Muscle of arm (tissue), 14 donors: Measurements from ENCODE around the gene MARS2. TPM values are rescaled to one million over a fixed set of nuclear protein-coding genes. Genes with fewer than 3 reads are reported as not detected.
A peak's percentile ranks its signal among the peaks of the same experiment; 100 is the strongest.
"Not testable (repeated sequence)": the region's sequence is repeated elsewhere in the genome, so short reads cannot be mapped to it uniquely, and the experiment has no call there.

Source experiments
- DNase-seq: peaks from one replicate; pipeline ENCODE4 v3.0.0-alpha.2; 2013
- long read RNA-seq, 11 donors: transcript quantifications; one replicate each; lab custom pipeline, GENCODE V29; 2026
- polyA plus RNA-seq, 12 donors: library from polyadenylated mRNA; unstranded; fragments of 120-200 nt; gene quantifications; one replicate each; pipeline ENCODE4 v1.2.1, GENCODE V29; 2013; ENCODE audit not compliant: insufficient read length in 12 of 12

The MARS2 gene
- 1 to 10 TPM in 10 of 12 donors, not detected in 2; 2.5 to 4.3 (median 4.0) TPM for polyA plus RNA-seq
- long read RNA-seq, donor 1, transcript MARS2-201 (1 exons, 3,019 nt): major isoform, 5 of 5 reads
- long read RNA-seq, donor 1, partial matches to known transcripts: 0 of 5 reads
- long read RNA-seq, donor 1, other reads (novel, unspliced or antisense): 0 of 5 reads
- long read RNA-seq, donor 2, partial matches to known transcripts: 0 of 3 reads
- long read RNA-seq, donor 2, other reads (novel, unspliced or antisense): 0 of 3 reads
- long read RNA-seq, donor 3, partial matches to known transcripts: 0 of 1 reads
- long read RNA-seq, donor 3, other reads (novel, unspliced or antisense): 0 of 1 reads
- long read RNA-seq, donor 4, partial matches to known transcripts: 0 of 1 reads
- long read RNA-seq, donor 4, other reads (novel, unspliced or antisense): 0 of 1 reads
- long read RNA-seq, donor 5, transcript MARS2-201 (1 exons, 3,019 nt): major isoform, 5 of 5 reads
- long read RNA-seq, donor 5, partial matches to known transcripts: 0 of 5 reads
- long read RNA-seq, donor 5, other reads (novel, unspliced or antisense): 0 of 5 reads
- long read RNA-seq, donor 6, partial matches to known transcripts: 0 of 1 reads
- long read RNA-seq, donor 6, other reads (novel, unspliced or antisense): 0 of 1 reads
- long read RNA-seq, donor 7, partial matches to known transcripts: 0 of 3 reads
- long read RNA-seq, donor 7, other reads (novel, unspliced or antisense): 0 of 3 reads
- long read RNA-seq, donor 8, transcript MARS2-201 (1 exons, 3,019 nt): major isoform, 7 of 7 reads
- long read RNA-seq, donor 8, partial matches to known transcripts: 0 of 7 reads
- long read RNA-seq, donor 8, other reads (novel, unspliced or antisense): 0 of 7 reads
- long read RNA-seq, donor 9, partial matches to known transcripts: 0 of 3 reads
- long read RNA-seq, donor 9, other reads (novel, unspliced or antisense): 0 of 3 reads
- long read RNA-seq, donor 10, partial matches to known transcripts: 0 of 3 reads
- long read RNA-seq, donor 10, other reads (novel, unspliced or antisense): 0 of 3 reads
- long read RNA-seq, donor 11, transcript MARS2-201 (1 exons, 3,019 nt): major isoform, 5 of 5 reads
- long read RNA-seq, donor 11, partial matches to known transcripts: 0 of 5 reads
- long read RNA-seq, donor 11, other reads (novel, unspliced or antisense): 0 of 5 reads

- DNase-seq: peak; percentile 94
These were observed at the start of gene MARS2 for GRCh38 chr2:197705121-197705911. MARS2 (plus strand) TSS chr2:197705369; CDS start chr2:197705406, 37 bp downstream.

GRCh38 chr2:197657562-197657961 lies 47.6 kb upstream of the MARS2 start:
- DNase-seq: no peak

- DNase-seq: no peak
These were observed 43.5 kb upstream of the MARS2 start for GRCh38 chr2:197661626-197662025.

- no peak for DNase-seq
These were observed 38.9 kb upstream of the MARS2 start for GRCh38 chr2:197666277-197666676.

GRCh38 chr2:197668296-197668695 lies 36.9 kb upstream of the MARS2 start:
- no peak for DNase-seq

- no peak for DNase-seq
These were observed 36.1 kb upstream of the MARS2 start for GRCh38 chr2:197669077-197669476.

GRCh38 chr2:197672371-197672893 lies 32.7 kb upstream of the MARS2 start:
- DNase-seq: no peak

GRCh38 chr2:197673106-197673505 lies 32.1 kb upstream of the MARS2 start:
- DNase-seq: no peak

GRCh38 chr2:197673606-197674005 lies 31.6 kb upstream of the MARS2 start:
- peak; percentile 18 for DNase-seq

GRCh38 chr2:197674060-197674459 lies 31.1 kb upstream of the MARS2 start:
- DNase-seq: peak; percentile 31

GRCh38 chr2:197674591-197674990 lies 30.6 kb upstream of the MARS2 start:
- DNase-seq: peak; percentile 50

GRCh38 chr2:197675246-197675645 lies 29.9 kb upstream of the MARS2 start, which contains the start of gene RFTN2:
RFTN2 (minus strand) TSS chr2:197675587; CDS start chr2:197675458, 129 bp downstream.
- peak; percentile 55 for DNase-seq

GRCh38 chr2:197675711-197676188 lies 29.4 kb upstream of the MARS2 start:
- DNase-seq: peak; percentile 90

GRCh38 chr2:197677056-197677455 lies 28.1 kb upstream of the MARS2 start:
- DNase-seq: no peak

- DNase-seq: no peak
These were observed 27.7 kb upstream of the MARS2 start for GRCh38 chr2:197677483-197677882.

GRCh38 chr2:197695206-197695605 lies 10.0 kb upstream of the MARS2 start:
- DNase-seq: not testable (repeated sequence)

- DNase-seq: not testable (repeated sequence)
These were observed 9.2 kb upstream of the MARS2 start for GRCh38 chr2:197695971-197696370.

- DNase-seq: not testable (repeated sequence)
These were observed 8.6 kb upstream of the MARS2 start for GRCh38 chr2:197696571-197696970.

GRCh38 chr2:197699724-197700123 lies 5.4 kb upstream of the MARS2 start:
- DNase-seq: not testable (repeated sequence)

GRCh38 chr2:197700960-197701359 lies 4.2 kb upstream of the MARS2 start:
- no peak for DNase-seq
